H1 (cell line): ENCODE measurements around the gene PLEKHG2. TPM values are rescaled to one million over a fixed set of nuclear protein-coding genes. Genes with fewer than 3 reads are reported as not detected.

Source experiments
- CTCF ChIA-PET: fragments of 300-600 bp; sonication (Branson Sonifier 250); formaldehyde crosslinking; loops from one replicate; lab custom pipeline; 2021; ENCODE audit not compliant: partially characterized antibody; lab: Charles Lee
- POLR2A ChIA-PET: fragments of 300-600 bp; sonication (Branson Sonifier 250); formaldehyde crosslinking; loops from one replicate; lab custom pipeline; 2021; ENCODE audit warnings: inconsistent platforms; ENCODE audit not compliant: partially characterized antibody; lab: Charles Lee
- DNase-seq, 2 experiments: peaks; one replicate each; pipeline versions ENCODE4 v3.0.0 to v3.0.0-alpha.2; 2010 to 2022; ENCODE audit warnings: low spot score in 2 of 2, low read depth in 1 of 2, mixed read lengths in 1 of 2
- FAIRE-seq: peaks from 2 replicates; lab custom pipeline; 2011; peaks lifted over from hg19 to GRCh38; lab: Jason Lieb, UNC
- H2AFZ ChIP-seq: 2 replicates; pipeline ENCODE4 v1.8.1; 2012; ENCODE audit warnings: low read length, inconsistent platforms
- H2AK5ac ChIP-seq: 2 replicates; pipeline ENCODE4 v1.6.1; 2013; ENCODE audit warnings: low read depth, low read length
- H2BK120ac ChIP-seq: replicated peaks from 2 replicates; pipeline ENCODE3; 2013; ENCODE audit warnings: low read depth, low read length, inconsistent platforms
- H2BK12ac ChIP-seq: 2 replicates; pipeline ENCODE4 v1.6.1; 2013; ENCODE audit warnings: low read depth, low read length
- H2BK15ac ChIP-seq: 2 replicates; pipeline ENCODE4 v1.6.1; 2013; ENCODE audit warnings: low read length
- H2BK20ac ChIP-seq: 2 replicates; pipeline ENCODE4 v1.6.1; 2013; ENCODE audit warnings: low read length
- H2BK5ac ChIP-seq: 2 replicates; pipeline ENCODE4 v1.6.1; 2013; ENCODE audit warnings: low read depth, low read length
- H3K14ac ChIP-seq: 2 replicates; pipeline ENCODE4 v1.6.1; 2013; ENCODE audit warnings: inconsistent platforms; ENCODE audit not compliant: insufficient read length
- H3K18ac ChIP-seq: 2 replicates; pipeline ENCODE4 v1.6.1; 2013; ENCODE audit warnings: low read length; ENCODE audit errors: extremely low read depth
- H3K23ac ChIP-seq: 2 replicates; pipeline ENCODE4 v1.6.1; 2013; ENCODE audit warnings: inconsistent platforms; ENCODE audit not compliant: insufficient read length
- H3K23me2 ChIP-seq: 2 replicates; pipeline ENCODE4 v1.6.1; 2013; ENCODE audit warnings: low read depth, low read length
- H3K27ac ChIP-seq: 2 replicates; pipeline ENCODE4 v1.6.1; 2011; ENCODE audit warnings: low read depth, low read length, inconsistent platforms
- H3K27me3 ChIP-seq, 4 experiments: replicated peaks in 1 of 4; 1 replicate in 1 of 4; 2 replicates in 3 of 4; pipeline versions ENCODE4 v1.6.1 to v1.8.1; 2011 to 2013; ENCODE audit warnings: low read length in 3 of 4, mild to moderate bottlenecking in 3 of 4, inconsistent platforms in 2 of 4, mixed read lengths in 2 of 4, moderate library complexity in 1 of 4; ENCODE audit not compliant: control insufficient read depth in 3 of 4, insufficient read depth in 3 of 4; ENCODE audit errors: extremely low read depth in 1 of 4
- H3K36me3 ChIP-seq, 4 experiments: 2 replicates each; pipeline versions ENCODE4 v1.6.1 to v1.8.1; 2011 to 2013; ENCODE audit warnings: mild to moderate bottlenecking in 4 of 4, low read length in 3 of 4, moderate library complexity in 2 of 4, control low read depth in 1 of 4, inconsistent platforms in 1 of 4; ENCODE audit not compliant: insufficient read depth in 4 of 4, control insufficient read depth in 2 of 4
- H3K4ac ChIP-seq: replicated peaks from 2 replicates; pipeline ENCODE3; 2013; ENCODE audit warnings: low read length, low read depth, mixed read lengths, inconsistent platforms; ENCODE audit not compliant: insufficient read length
- H3K4me1 ChIP-seq, 4 experiments: replicated peaks in 1 of 4; 1 replicate in 1 of 4; 2 replicates in 3 of 4; pipeline versions ENCODE4 v1.6.1 to v1.8.1; 2011 to 2013; ENCODE audit warnings: low read length in 3 of 4, inconsistent platforms in 2 of 4, mixed read lengths in 1 of 4; ENCODE audit not compliant: insufficient read depth in 4 of 4, control insufficient read depth in 3 of 4
- H3K4me2 ChIP-seq, 2 experiments: 2 replicates each; pipeline versions ENCODE4 v1.6.1 to v1.8.1; 2011 to 2013; ENCODE audit warnings: low read depth in 2 of 2, low read length in 2 of 2, control low read depth in 1 of 2, inconsistent platforms in 1 of 2, mild to moderate bottlenecking in 1 of 2; ENCODE audit not compliant: insufficient read depth in 1 of 2
- H3K4me3 ChIP-seq, 4 experiments: fragments of 200-600, 300-600 bp in 1 of 4; sonication (generic), shearing (Covaris generic), sonication (Bioruptor Twin) in 1 of 4; 2 replicates each; pipeline versions ENCODE4 v1.5.1 to v1.8.1; 2011 to 2016; ENCODE audit warnings: low read length in 4 of 4, low read depth in 3 of 4, control low read depth in 2 of 4, inconsistent platforms in 2 of 4, mild to moderate bottlenecking in 2 of 4, mixed read lengths in 1 of 4, moderate library complexity in 1 of 4; ENCODE audit not compliant: insufficient read depth in 2 of 4; ENCODE audit errors: extremely low read depth in 1 of 4
- H3K56ac ChIP-seq: replicated peaks from 2 replicates; pipeline ENCODE3; 2013; ENCODE audit warnings: low read depth, mild to moderate bottlenecking, mixed read lengths, low read length, inconsistent platforms; ENCODE audit not compliant: insufficient read length
- H3K79me1 ChIP-seq: 2 replicates; pipeline ENCODE4 v1.6.1; 2013; ENCODE audit warnings: low read depth, low read length, control low read depth
- H3K79me2 ChIP-seq, 2 experiments: 2 replicates each; pipeline versions ENCODE4 v1.6.1 to v1.8.1; 2012 to 2013; ENCODE audit warnings: low read length in 2 of 2, mild to moderate bottlenecking in 2 of 2, inconsistent platforms in 1 of 2; ENCODE audit not compliant: insufficient read depth in 2 of 2, control insufficient read depth in 1 of 2
- H3K9ac ChIP-seq, 4 experiments: replicated peaks in 1 of 4; 1 replicate in 1 of 4; 2 replicates in 3 of 4; pipeline versions ENCODE4 v1.6.1 to v1.8.1; 2011 to 2013; ENCODE audit warnings: low read depth in 3 of 4, low read length in 3 of 4, control low read depth in 2 of 4, mild to moderate bottlenecking in 2 of 4, moderate library complexity in 2 of 4, inconsistent platforms in 1 of 4; ENCODE audit errors: extremely low read depth in 1 of 4
- H3K9me3 ChIP-seq, 2 experiments: 2 replicates each; pipeline versions ENCODE4 v1.6.1 to v1.8.1; 2012 to 2013; ENCODE audit warnings: mild to moderate bottlenecking in 2 of 2, moderate library complexity in 2 of 2, control low read depth in 1 of 2, inconsistent platforms in 1 of 2, low read depth in 1 of 2, low read length in 1 of 2, mixed read lengths in 1 of 2; ENCODE audit not compliant: insufficient read depth in 2 of 2
- H4K20me1 ChIP-seq, 2 experiments: replicated peaks in 1 of 2; 2 replicates each; pipeline versions ENCODE3 to v1.8.1; 2011 to 2013; ENCODE audit warnings: inconsistent platforms in 2 of 2, low read length in 2 of 2, mild to moderate bottlenecking in 1 of 2; ENCODE audit not compliant: insufficient read depth in 2 of 2, control insufficient read depth in 1 of 2
- H4K5ac ChIP-seq: 2 replicates; pipeline ENCODE4 v1.6.1; 2013; ENCODE audit warnings: low read length, low read depth, mixed read lengths, inconsistent platforms; ENCODE audit not compliant: insufficient read length
- H4K8ac ChIP-seq: 2 replicates; pipeline ENCODE4 v1.8.0; 2013; ENCODE audit warnings: mild to moderate bottlenecking, moderate library complexity, low read length, inconsistent platforms; ENCODE audit not compliant: insufficient read depth; ENCODE audit errors: extremely low read depth
- H4K91ac ChIP-seq: replicated peaks from 2 replicates; pipeline ENCODE3; 2013; ENCODE audit warnings: low read length, mixed read lengths, inconsistent platforms; ENCODE audit not compliant: insufficient read length
- CBX5 ChIP-seq: fragments of 300-800, 300-1000 bp; sonication (generic); IDR thresholded peaks from 2 replicates; pipeline ENCODE4 v1.7.1; 2016; ENCODE audit warnings: antibody characterized with exemption, low read length, low read depth
- CBX8 ChIP-seq: fragments of 300-800, 300-1000 bp; sonication (generic); IDR thresholded peaks from 2 replicates; pipeline ENCODE4 v1.7.1; 2016; ENCODE audit warnings: low read depth, low read length, borderline replicate concordance
- CREB1 ChIP-seq: IDR thresholded peaks from 2 replicates; pipeline ENCODE4 v1.6.1; 2012; ENCODE audit warnings: inconsistent platforms
- CTBP2 ChIP-seq: IDR thresholded peaks from 2 replicates; pipeline ENCODE4 v1.7.0; 2011; ENCODE audit warnings: borderline replicate concordance, mild to moderate bottlenecking, moderate library complexity, mixed read lengths, low read length; ENCODE audit not compliant: insufficient read depth, insufficient read length
- KDM1A ChIP-seq: fragments of 200-600, 300-600 bp; sonication (generic); IDR thresholded peaks from 2 replicates; pipeline ENCODE4 v1.7.1; 2016; ENCODE audit warnings: mild to moderate bottlenecking, low read length, borderline replicate concordance
- POLR2AphosphoS5 ChIP-seq: IDR thresholded peaks from 2 replicates; pipeline ENCODE4 v1.6.1; 2011; ENCODE audit warnings: low read depth, low read length
- RNF2 ChIP-seq: fragments of 200-900, 300-1000 bp; sonication (generic); IDR thresholded peaks from 2 replicates; pipeline ENCODE4 v1.7.1; 2016; ENCODE audit warnings: borderline replicate concordance, low read depth, mild to moderate bottlenecking, antibody characterized with exemption, low read length; ENCODE audit not compliant: poor library complexity, severe bottlenecking; ENCODE audit errors: missing control alignments
- SIX5 ChIP-seq: IDR thresholded peaks from 2 replicates; pipeline ENCODE4 v1.6.1; 2011; ENCODE audit warnings: mild to moderate bottlenecking, low read depth, low read length
- TBP ChIP-seq: IDR thresholded peaks from 2 replicates; pipeline ENCODE4 v1.6.1; 2011; ENCODE audit warnings: low read depth, low read length, improper control_type of control experiment
- WGBS, 2 experiments: shearing (Covaris generic) in 1 of 2; methylation state at CpG; one replicate each; pipeline versions ENCODE4 v1.1.6 to v1.1.7; 2013 to 2015; ENCODE audit warnings: low lambda C conversion rate in 2 of 2, mixed read lengths in 2 of 2, inconsistent platforms in 1 of 2, low coverage in 1 of 2, missing lambda C conversion rate in 1 of 2; ENCODE audit not compliant: insufficient replicate concordance in 2 of 2, insufficient coverage in 1 of 2, insufficient read length in 1 of 2; ENCODE audit errors: extremely low coverage in 1 of 2, missing lambda C conversion rate in 1 of 2; 5-methylcytosine and 5-hydroxymethylcytosine counted together
- polyA plus RNA-seq, 7 experiments: library from polyadenylated mRNA; depleted of rRNA in 3 of 7; stranded (reverse) in 5 of 7; unstranded in 2 of 7; fragments of >200 nt in 5 of 7; fragments of 200-250 nt in 2 of 7; gene quantifications; 1 replicate in 5 of 7; 2 replicates in 1 of 7; 4 replicates in 1 of 7; pipeline versions ENCODE4 v1.2.1 to v1.2.3, GENCODE V29; 2011 to 2013; ENCODE audit warnings: missing spikeins in 2 of 7, mixed read lengths in 2 of 7
- total RNA-seq: library from RNA; stranded (reverse); fragmentation: NEBNext Ultra II Directional; extraction: Animal tissue kit (Norgen Biotek cat#: 25700); gene quantifications from 2 replicates; pipeline ENCODE4 v1.2.1, GENCODE V29; 2021
- TF ChIP-seq, protein P1 (sequence below): IDR thresholded peaks from 2 replicates; pipeline ENCODE4 v1.6.1; 2012; ENCODE audit warnings: inconsistent platforms
- TF ChIP-seq, protein P2 (sequence below): IDR thresholded peaks from 2 replicates; pipeline ENCODE4 v1.6.1; 2012; ENCODE audit warnings: low read length, inconsistent platforms

Gene PLEKHG2
- total and polyA plus RNA-seq, 2 of the 8 experiments (the other 6 are each of a cell fraction or from before 2014, with no cell fraction given): 16.9 to 65.7 TPM

DNA sequence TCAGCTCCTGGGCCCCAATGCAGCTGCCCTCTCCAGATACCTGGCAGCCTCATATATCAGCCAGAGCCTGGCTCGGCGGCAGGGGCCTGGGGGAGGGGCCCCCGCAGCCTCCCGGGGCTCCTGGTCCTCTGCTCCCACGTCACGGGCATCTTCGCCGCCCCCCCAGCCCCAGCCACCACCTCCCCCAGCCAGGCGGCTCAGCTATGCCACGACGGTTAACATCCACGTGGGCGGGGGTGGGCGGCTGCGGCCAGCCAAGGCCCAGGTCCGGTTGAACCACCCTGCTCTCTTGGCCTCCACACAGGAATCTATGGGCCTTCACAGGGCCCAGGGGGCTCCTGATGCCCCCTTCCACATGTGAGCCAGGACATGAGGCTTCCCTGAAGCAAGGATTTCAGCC is 12.5 kb downstream of the PLEKHG2 start:
- H4K20me1 ChIP-seq: peaks cover 0 to 5% of the 10 kb centered on the region in 2 experiments
- no peak overlapping the region for H3K4me3 ChIP-seq
- no peaks in the 10 kb centered on the region for H3K9me3 ChIP-seq
- 100% methylated on average over 1 of the region's 16 CpGs; no CpG with 5 or more reads in 1 of the 2 experiments for WGBS, 2 experiments
- no peak overlapping the region for H3K9ac ChIP-seq
- H2BK5ac ChIP-seq: no peak overlapping the region
- H2BK20ac ChIP-seq: no peak overlapping the region
- no peak overlapping the region for H4K91ac ChIP-seq
- H3K4me2 ChIP-seq: no peak overlapping the region
- H3K23ac ChIP-seq: no peak overlapping the region
- no peak overlapping the region for H3K4ac ChIP-seq
- H3K36me3 ChIP-seq: peaks cover 14 to 44% (median 31%) of the 10 kb centered on the region in 4 experiments
- no peaks in the 10 kb centered on the region for H3K79me2 ChIP-seq
- no peak overlapping the region for H2BK12ac ChIP-seq
- no peak overlapping the region for H4K5ac ChIP-seq
- no peaks in the 10 kb centered on the region for H3K27me3 ChIP-seq
- no peak overlapping the region for H3K56ac ChIP-seq
- no peak overlapping the region for H3K14ac ChIP-seq
- DNase-seq (no peak), FAIRE-seq (no peak)
- POLR2A ChIA-PET: interaction anchor here (1.3 to 47.8 kb wide), 5 partner anchors 1 to 91 kb away, joined by 3 to 1154 read pairs (median 26); partner anchors contain the start of genes PLEKHG2, RPS16, SUPT5H and ZFP36
- H3K4me1 ChIP-seq: peaks cover 5 to 13% (median 11%) of the 10 kb centered on the region in 4 experiments; a peak in 6 of 7 replicates
- H2BK120ac ChIP-seq: no peak overlapping the region
- H3K23me2 ChIP-seq: peaks cover 5% of the 10 kb centered on the region; the same call in 1 of the 2 replicates
- H3K18ac ChIP-seq: no peak overlapping the region
- H2AK5ac ChIP-seq: no peak overlapping the region
- H3K27ac ChIP-seq: no peak overlapping the region
- no peaks in the 10 kb centered on the region for H3K79me1 ChIP-seq
- H2BK15ac ChIP-seq: no peak overlapping the region
- H4K8ac ChIP-seq: no peak overlapping the region
- H2AFZ ChIP-seq: no peak overlapping the region
- CTCF ChIA-PET: interaction anchor here (0.8 to 1.3 kb wide), 2 partner anchors 11 to 49 kb away, joined by 4 to 5 read pairs; no protein-coding TSS in a partner anchor
- TF ChIP-seq, protein P1, sequence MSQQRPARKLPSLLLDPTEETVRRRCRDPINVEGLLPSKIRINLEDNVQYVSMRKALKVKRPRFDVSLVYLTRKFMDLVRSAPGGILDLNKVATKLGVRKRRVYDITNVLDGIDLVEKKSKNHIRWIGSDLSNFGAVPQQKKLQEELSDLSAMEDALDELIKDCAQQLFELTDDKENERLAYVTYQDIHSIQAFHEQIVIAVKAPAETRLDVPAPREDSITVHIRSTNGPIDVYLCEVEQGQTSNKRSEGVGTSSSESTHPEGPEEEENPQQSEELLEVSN: no peak
- TF ChIP-seq RNF2 (no peak), CTBP2 (no peak), CBX8 (no peak), KDM1A (no peak), POLR2AphosphoS5 (no peak), CBX5 (no peak), SIX5 (no peak), TBP (no peak), CREB1 (no peak)
- TF ChIP-seq, protein P2, sequence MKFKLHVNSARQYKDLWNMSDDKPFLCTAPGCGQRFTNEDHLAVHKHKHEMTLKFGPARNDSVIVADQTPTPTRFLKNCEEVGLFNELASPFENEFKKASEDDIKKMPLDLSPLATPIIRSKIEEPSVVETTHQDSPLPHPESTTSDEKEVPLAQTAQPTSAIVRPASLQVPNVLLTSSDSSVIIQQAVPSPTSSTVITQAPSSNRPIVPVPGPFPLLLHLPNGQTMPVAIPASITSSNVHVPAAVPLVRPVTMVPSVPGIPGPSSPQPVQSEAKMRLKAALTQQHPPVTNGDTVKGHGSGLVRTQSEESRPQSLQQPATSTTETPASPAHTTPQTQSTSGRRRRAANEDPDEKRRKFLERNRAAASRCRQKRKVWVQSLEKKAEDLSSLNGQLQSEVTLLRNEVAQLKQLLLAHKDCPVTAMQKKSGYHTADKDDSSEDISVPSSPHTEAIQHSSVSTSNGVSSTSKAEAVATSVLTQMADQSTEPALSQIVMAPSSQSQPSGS: no peak
